CD4-positive, alpha-beta T cell treated with Interleukin-17A for 4 hours (primary cell): ENCODE measurements around the gene DCAF7.
A peak's percentile ranks its signal among the peaks of the same experiment; 100 is the strongest.

Source experiments
- DNase-seq: peaks from one replicate; pipeline ENCODE4 v3.0.0-alpha.2; 2020; ENCODE audit warnings: mixed read lengths

Gene DCAF7

GRCh38 chr17:63546308-63547082, 3.8 kb upstream of the DCAF7 start:
- no peak for DNase-seq

GRCh38 chr17:63547083-63547523, 3.2 kb upstream of the DCAF7 start:
- DNase-seq: no peak

GRCh38 chr17:63549289-63549945, 860 bp upstream of the DCAF7 start:
- no peak for DNase-seq

GRCh38 chr17:63550817-63551639, 751 bp downstream of the DCAF7 start:
- DNase-seq: peak; percentile 13

GRCh38 chr17:63552211-63552610, 1.9 kb downstream of the DCAF7 start:
- no peak for DNase-seq

GRCh38 chr17:63555500-63556156, 5.4 kb downstream of the DCAF7 start:
- no peak for DNase-seq

GRCh38 chr17:63557416-63557815, 7.1 kb downstream of the DCAF7 start:
- DNase-seq: no peak

- DNase-seq: no peak
Observed at GRCh38 chr17:63558441-63558840, 8.2 kb downstream of the DCAF7 start.

GRCh38 chr17:63561819-63562218, 11.5 kb downstream of the DCAF7 start:
- no peak for DNase-seq

GRCh38 chr17:63563339-63563738, 13.1 kb downstream of the DCAF7 start:
- DNase-seq: no peak

GRCh38 chr17:63564562-63564961, 14.3 kb downstream of the DCAF7 start:
- no peak for DNase-seq

GRCh38 chr17:63567229-63567628, 17.0 kb downstream of the DCAF7 start:
- DNase-seq: no peak

GRCh38 chr17:63568563-63568962, 18.3 kb downstream of the DCAF7 start:
- no peak for DNase-seq

GRCh38 chr17:63571632-63572310, 21.5 kb downstream of the DCAF7 start:
- no peak for DNase-seq

GRCh38 chr17:63573634-63574033, 23.4 kb downstream of the DCAF7 start:
- DNase-seq: no peak

- no peak for DNase-seq
Observed at GRCh38 chr17:63578027-63578768, 27.9 kb downstream of the DCAF7 start.

GRCh38 chr17:63578769-63579111, 28.5 kb downstream of the DCAF7 start:
- DNase-seq: no peak

GRCh38 chr17:63579633-63580032, 29.4 kb downstream of the DCAF7 start:
- DNase-seq: no peak

- DNase-seq: no peak
Observed at GRCh38 chr17:63587770-63588169, 37.5 kb downstream of the DCAF7 start.

- DNase-seq: no peak
Observed at GRCh38 chr17:63588797-63589196, 38.5 kb downstream of the DCAF7 start.

- no peak for DNase-seq
Observed at GRCh38 chr17:63589646-63590045, 39.4 kb downstream of the DCAF7 start.

- DNase-seq: no peak
Observed at GRCh38 chr17:63592797-63593196, 42.5 kb downstream of the DCAF7 start.
